Trophoblast cell (in vitro differentiated cells and primary cell): ENCODE results near the gene LRRC57.

ENCODE experiments used
- DNase-seq, 2 donors: peaks; one replicate each; pipeline ENCODE4 v3.0.0-alpha.2; 2016
- H2AFZ ChIP-seq: 2 replicates; pipeline ENCODE4 v1.6.1; 2013; ENCODE audit warnings: low read length, moderate library complexity, mild to moderate bottlenecking; ENCODE audit not compliant: insufficient read depth, poor library complexity
- H2AK5ac ChIP-seq: 2 replicates; pipeline ENCODE4 v1.6.1; 2013; ENCODE audit warnings: mild to moderate bottlenecking, low read length
- H2BK120ac ChIP-seq: 2 replicates; pipeline ENCODE4 v1.6.1; 2013; ENCODE audit warnings: low read length, mild to moderate bottlenecking, moderate library complexity; ENCODE audit not compliant: insufficient read depth, poor library complexity
- H2BK12ac ChIP-seq: 2 replicates; pipeline ENCODE4 v1.6.1; 2013; ENCODE audit warnings: mild to moderate bottlenecking, low read length, moderate library complexity
- H2BK5ac ChIP-seq: 2 replicates; pipeline ENCODE4 v1.6.1; 2013; ENCODE audit warnings: low read length, low read depth, moderate library complexity, mild to moderate bottlenecking; ENCODE audit not compliant: poor library complexity
- H3K14ac ChIP-seq: 2 replicates; pipeline ENCODE4 v1.6.1; 2013; ENCODE audit warnings: mild to moderate bottlenecking, low read length
- H3K18ac ChIP-seq: 2 replicates; pipeline ENCODE4 v1.6.1; 2013; ENCODE audit warnings: mild to moderate bottlenecking, low read length
- H3K23ac ChIP-seq: 2 replicates; pipeline ENCODE4 v1.6.1; 2013; ENCODE audit warnings: low read length
- H3K27ac ChIP-seq: 2 replicates; pipeline ENCODE4 v1.5.1; 2013; ENCODE audit warnings: low read depth, mild to moderate bottlenecking, inconsistent platforms, low read length, moderate library complexity
- H3K27me3 ChIP-seq: 2 replicates; pipeline ENCODE4 v1.6.1; 2013; ENCODE audit warnings: inconsistent platforms, mild to moderate bottlenecking, low read length, moderate library complexity; ENCODE audit not compliant: insufficient read depth
- H3K36me3 ChIP-seq, 2 experiments: 1 replicate in 1 of 2; 2 replicates in 1 of 2; pipeline ENCODE4 v1.6.1; 2013; ENCODE audit warnings: low read length in 2 of 2, mild to moderate bottlenecking in 2 of 2, moderate library complexity in 1 of 2; ENCODE audit not compliant: insufficient read depth in 2 of 2, control insufficient read depth in 1 of 2
- H3K4ac ChIP-seq: 2 replicates; pipeline ENCODE4 v1.6.1; 2013; ENCODE audit warnings: low read depth, mild to moderate bottlenecking, low read length, moderate library complexity
- H3K4me1 ChIP-seq, 2 experiments: 1 replicate in 1 of 2; 2 replicates in 1 of 2; pipeline ENCODE4 v1.6.1; 2013; ENCODE audit warnings: low read length in 2 of 2, mild to moderate bottlenecking in 2 of 2, moderate library complexity in 1 of 2; ENCODE audit not compliant: insufficient read depth in 2 of 2, control insufficient read depth in 1 of 2
- H3K4me2 ChIP-seq: 2 replicates; pipeline ENCODE4 v1.6.1; 2013; ENCODE audit warnings: inconsistent platforms, mild to moderate bottlenecking, low read length, moderate library complexity
- H3K4me3 ChIP-seq: 2 replicates; pipeline ENCODE4 v1.5.1; 2013; ENCODE audit warnings: mild to moderate bottlenecking, low read depth, low read length, inconsistent platforms
- H3K79me1 ChIP-seq: one replicate; pipeline ENCODE4 v1.6.1; 2013; ENCODE audit warnings: low read length
- H3K79me2 ChIP-seq: 2 replicates; pipeline ENCODE4 v1.6.1; 2013; ENCODE audit warnings: low read length, mild to moderate bottlenecking; ENCODE audit not compliant: control insufficient read depth, insufficient read depth, poor library complexity
- H3K9ac ChIP-seq: 2 replicates; pipeline ENCODE4 v1.6.1; 2013; ENCODE audit warnings: mild to moderate bottlenecking, low read length
- H3K9me3 ChIP-seq: 2 replicates; pipeline ENCODE4 v1.6.1; 2013; ENCODE audit warnings: low read depth, mild to moderate bottlenecking, control low read depth, inconsistent platforms, low read length; ENCODE audit not compliant: insufficient read depth
- H4K12ac ChIP-seq: 2 replicates; pipeline ENCODE4 v1.6.1; 2013; ENCODE audit warnings: low read depth, mild to moderate bottlenecking, low read length, moderate library complexity
- H4K8ac ChIP-seq: 2 replicates; pipeline ENCODE4 v1.6.1; 2013; ENCODE audit warnings: low read depth, mild to moderate bottlenecking, low read length, moderate library complexity
- H4K91ac ChIP-seq: one replicate; pipeline ENCODE4 v1.6.1; 2013; ENCODE audit warnings: low read depth, mild to moderate bottlenecking, low read length, moderate library complexity
- WGBS: extraction: QIAGEN DNeasy Blood & Tissue Kit; methylation state at CpG from one replicate; pipeline ENCODE4 v1.1.7; 2013; ENCODE audit warnings: missing lambda C conversion rate; ENCODE audit not compliant: insufficient read length, insufficient coverage; ENCODE audit errors: extremely low coverage; 5-methylcytosine and 5-hydroxymethylcytosine counted together

Gene LRRC57

GRCh38 chr15:42547918-42548248, 710 bp downstream of the LRRC57 start:
- Histone ChIP-seq H3K23ac (no peak overlapping the region), H3K36me3 (peaks cover 5% of the 10 kb centered on the region in 2 experiments), H2AFZ (peak overlapping the region; percentile 72), H2BK12ac (no peak overlapping the region), H3K4me1 (peaks cover 0 to 3% of the 10 kb centered on the region in 2 experiments), H2BK120ac (peak overlapping the region; percentile 83), H3K4me2 (peak overlapping the region; percentile 82), H4K8ac (peak overlapping the region; percentile 88), H4K91ac (peak overlapping the region; percentile 65), H3K27me3 (no peaks in the 10 kb centered on the region), H3K9ac (peak overlapping the region; percentile 29), H3K14ac (peak overlapping the region; percentile 78), H2AK5ac (no peak overlapping the region), H3K9me3 (no peaks in the 10 kb centered on the region), H3K79me2 (peaks cover 8% of the 10 kb centered on the region), H3K4ac (peak overlapping the region; percentile 29), H2BK5ac (peak overlapping the region; percentile 47), H3K18ac (peak overlapping the region; percentile 41), H3K4me3 (peak overlapping the region; percentile 89), H3K79me1 (peaks cover 9% of the 10 kb centered on the region), H3K27ac (peak overlapping the region; percentile 29), H4K12ac (peak overlapping the region; percentile 78)
- no peak for DNase-seq
- no CpG with 5 or more reads among the region's 9 CpGs for WGBS

GRCh38 chr15:42544853-42545629, 3.6 kb downstream of the LRRC57 start:
- H3K14ac ChIP-seq, result no peak overlapping the region
- H3K4me3 ChIP-seq, result no peak overlapping the region
- no peak overlapping the region for H2BK120ac ChIP-seq
- H3K79me1 ChIP-seq, result peaks cover 9% of the 10 kb centered on the region
- no peak overlapping the region for H3K4me2 ChIP-seq
- peaks cover 5% of the 10 kb centered on the region in 2 experiments for H3K36me3 ChIP-seq
- no peak overlapping the region for H2BK5ac ChIP-seq
- no peak overlapping the region for H4K8ac ChIP-seq
- no peak overlapping the region for H2BK12ac ChIP-seq
- H3K4ac ChIP-seq, result no peak overlapping the region
- no peak overlapping the region for H3K23ac ChIP-seq
- H4K12ac ChIP-seq, result no peak overlapping the region
- peaks cover 0 to 3% of the 10 kb centered on the region in 2 experiments for H3K4me1 ChIP-seq
- H3K79me2 ChIP-seq, result peaks cover 8% of the 10 kb centered on the region
- H3K18ac ChIP-seq, result no peak overlapping the region
- no peak for DNase-seq
- H3K27me3 ChIP-seq, result no peaks in the 10 kb centered on the region
- no peak overlapping the region for H2AK5ac ChIP-seq
- H3K9me3 ChIP-seq, result no peaks in the 10 kb centered on the region
- no peak overlapping the region for H4K91ac ChIP-seq
- WGBS, result no CpG with 5 or more reads among the region's 4 CpGs
- no peak overlapping the region for H3K9ac ChIP-seq
- no peak overlapping the region for H2AFZ ChIP-seq
- H3K27ac ChIP-seq, result no peak overlapping the region

- H3K79me2 ChIP-seq, result no peaks in the 10 kb centered on the region
Observed at GRCh38 chr15:42533246-42533645, 15.3 kb downstream of the LRRC57 start.

GRCh38 chr15:42528970-42529369, 19.6 kb downstream of the LRRC57 start:
- no peak overlapping the region for H2BK5ac ChIP-seq
- no peak overlapping the region for H2AFZ ChIP-seq
- no peaks in the 10 kb centered on the region for H3K79me2 ChIP-seq
- H4K91ac ChIP-seq, result no peak overlapping the region
- no peak overlapping the region for H3K4me2 ChIP-seq
- H2AK5ac ChIP-seq, result no peak overlapping the region
- H2BK12ac ChIP-seq, result no peak overlapping the region
- DNase-seq, result no peak
- H3K79me1 ChIP-seq, result no peaks in the 10 kb centered on the region
- no peak overlapping the region for H3K27ac ChIP-seq
- no peak overlapping the region for H3K23ac ChIP-seq
- H3K14ac ChIP-seq, result no peak overlapping the region
- no peaks in the 10 kb centered on the region for H3K4me1 ChIP-seq
- H2BK120ac ChIP-seq, result no peak overlapping the region
- no peaks in the 10 kb centered on the region for H3K27me3 ChIP-seq
- H3K9me3 ChIP-seq, result no peaks in the 10 kb centered on the region
- H3K36me3 ChIP-seq, result peaks cover 17 to 18% of the 10 kb centered on the region in 2 experiments
- no peak overlapping the region for H3K9ac ChIP-seq
- H3K4ac ChIP-seq, result no peak overlapping the region
- no CpG with 5 or more reads among the region's 3 CpGs for WGBS
- no peak overlapping the region for H4K12ac ChIP-seq
- no peak overlapping the region for H3K4me3 ChIP-seq
- H3K18ac ChIP-seq, result no peak overlapping the region
- H4K8ac ChIP-seq, result no peak overlapping the region

More at GRCh38 chr15:42533246-42533645, 15.3 kb downstream of the LRRC57 start:
- H3K9me3 ChIP-seq, result no peaks in the 10 kb centered on the region
- no peaks in the 10 kb centered on the region for H3K79me1 ChIP-seq
- H3K9ac ChIP-seq, result no peak overlapping the region
- no peak overlapping the region for H3K18ac ChIP-seq
- no peak overlapping the region for H2BK12ac ChIP-seq
- no peak overlapping the region for H3K27ac ChIP-seq
- H2BK120ac ChIP-seq, result no peak overlapping the region
- no peak overlapping the region for H3K23ac ChIP-seq
- H3K4me1 ChIP-seq, result no peaks in the 10 kb centered on the region
- H3K4me3 ChIP-seq, result no peak overlapping the region
- H2AFZ ChIP-seq, result no peak overlapping the region
- H4K12ac ChIP-seq, result no peak overlapping the region
- no peak overlapping the region for H3K4me2 ChIP-seq
- no peak overlapping the region for H4K8ac ChIP-seq
- no peak overlapping the region for H3K14ac ChIP-seq
- H3K36me3 ChIP-seq, result peaks cover 11 to 12% of the 10 kb centered on the region in 2 experiments
- DNase-seq, result no peak
- no peak overlapping the region for H2BK5ac ChIP-seq
- no CpG with 5 or more reads among the region's 1 CpG for WGBS
- no peak overlapping the region for H3K4ac ChIP-seq
- H3K27me3 ChIP-seq, result no peaks in the 10 kb centered on the region
- H2AK5ac ChIP-seq, result no peak overlapping the region
- H4K91ac ChIP-seq, result no peak overlapping the region
